HG02970 (cell line): ENCODE results near the gene ARHGDIA.
"Not testable (repeated sequence)": the region's sequence is repeated elsewhere in the genome, so short reads cannot be mapped to it uniquely, and the experiment has no call there.

Source experiments
- ATAC-seq: cut with Tn5 transposase; IDR thresholded peaks from one replicate; pipeline ENCODE4 v1.9.1; 2021; ENCODE audit warnings: mild to moderate bottlenecking, moderate library complexity, moderate number of reproducible peaks; ENCODE audit not compliant: unreplicated experiment, low FRiP score

The ARHGDIA gene

GRCh38 chr17:81845881-81846742, 25.0 kb downstream of the ARHGDIA start:
- no peak for ATAC-seq

- no peak for ATAC-seq
Observed at GRCh38 chr17:81845361-81845760, 25.8 kb downstream of the ARHGDIA start.

- ATAC-seq: no peak
Observed at GRCh38 chr17:81844887-81845286, 26.2 kb downstream of the ARHGDIA start.

GRCh38 chr17:81844327-81844851, 26.7 kb downstream of the ARHGDIA start:
- no peak for ATAC-seq

- no peak for ATAC-seq
Observed at GRCh38 chr17:81843713-81844326, 27.3 kb downstream of the ARHGDIA start.

- no peak for ATAC-seq
Observed at GRCh38 chr17:81842725-81843504, 28.2 kb downstream of the ARHGDIA start.

GRCh38 chr17:81842378-81842724, 28.8 kb downstream of the ARHGDIA start:
- ATAC-seq: no peak

- no peak for ATAC-seq
Observed at GRCh38 chr17:81841866-81842265, 29.3 kb downstream of the ARHGDIA start.

GRCh38 chr17:81840826-81841778, 30.0 kb downstream of the ARHGDIA start:
- ATAC-seq: no peak

- ATAC-seq: not testable (repeated sequence)
Observed at GRCh38 chr17:81840059-81840458, 31.1 kb downstream of the ARHGDIA start.

- ATAC-seq: no peak
Observed at GRCh38 chr17:81839301-81839700, 31.8 kb downstream of the ARHGDIA start.

GRCh38 chr17:81838753-81839255, 32.3 kb downstream of the ARHGDIA start:
- no peak for ATAC-seq

GRCh38 chr17:81837641-81838040, 33.5 kb downstream of the ARHGDIA start:
- no peak for ATAC-seq

- ATAC-seq: no peak
Observed at GRCh38 chr17:81834831-81835267, 36.3 kb downstream of the ARHGDIA start, which contains the start of gene PPP1R27. Gene PPP1R27 (minus strand): TSS chr17:81835050. CDS start chr17:81834953, 97 bp downstream.

- ATAC-seq: no peak
Observed at GRCh38 chr17:81833921-81834830, 37.0 kb downstream of the ARHGDIA start.

GRCh38 chr17:81833160-81833920, 37.8 kb downstream of the ARHGDIA start, which contains the start of gene MCRIP1:
Gene MCRIP1 (minus strand): TSS chr17:81833291. CDS start chr17:81824506, 8,785 bp downstream.
- ATAC-seq: peak; percentile 85

- ATAC-seq: no peak
Observed at GRCh38 chr17:81832608-81833159, 38.5 kb downstream of the ARHGDIA start.
